K562 (cell line): Measurements from ENCODE around the gene IMPDH2. TPM values are rescaled to one million over a fixed set of nuclear protein-coding genes. Genes with fewer than 3 reads are reported as not detected.

Experiments
- ATAC-seq: fragments of 200-7000 bp; cut with Tn5 transposase; 3 replicates; pipeline ENCODE4 v1.9.1; 2020; ENCODE audit warnings: moderate library complexity
- BruUV-seq: library from RNA; stranded (reverse); fragments of 400-500 nt; replicated peaks from 2 replicates; lab custom pipeline; 2021; lab: Mats Ljungman, UMichigan
- CTCF ChIA-PET: fragments of 300-600 bp; formaldehyde crosslinking; extraction: SDS; loops from one replicate; lab custom pipeline; 2021; ENCODE audit warnings: low intra/inter-chr PET ratio; lab: Yijun Ruan, JAX
- POLR2A ChIA-PET: fragments of 300-600, 350-650 bp; sonication (Branson Sonifier 250); formaldehyde crosslinking; extraction: SDS; loops from one replicate; lab custom pipeline; 2021; ENCODE audit warnings: antibody characterized with exemption, inconsistent platforms; lab: Yijun Ruan, JAX
- DNase-seq, 4 experiments: peaks; one replicate each; pipeline versions ENCODE4 v3.0.0 to v3.0.0-alpha.2; 2011 to 2018; ENCODE audit warnings: low spot score in 3 of 4, mixed read lengths in 3 of 4; ENCODE audit errors: extremely low read depth in 1 of 4
- FAIRE-seq: peaks from 2 replicates; lab custom pipeline; 2011; peaks lifted over from hg19 to GRCh38; lab: Jason Lieb, UNC
- H2AFZ ChIP-seq: 2 replicates; pipeline ENCODE4 v1.6.0; 2011; ENCODE audit warnings: low read depth, low read length, control low read depth, inconsistent platforms
- H3K27ac ChIP-seq: fragments of 200-600 bp; 3 replicates; pipeline ENCODE4 v1.8.0; 2011; ENCODE audit warnings: low read depth, mild to moderate bottlenecking, control low read depth, inconsistent platforms, low read length, moderate library complexity, mixed read lengths; ENCODE audit errors: extremely low read depth
- H3K27me3 ChIP-seq, 2 experiments: fragments of 300-600 bp in 1 of 2; 2 replicates in 1 of 2; 3 replicates in 1 of 2; pipeline versions ENCODE4 v1.6.0 to v1.8.0; 2011; ENCODE audit warnings: inconsistent platforms in 2 of 2, low read length in 2 of 2, mild to moderate bottlenecking in 1 of 2, mixed read lengths in 1 of 2, moderate library complexity in 1 of 2; ENCODE audit not compliant: control insufficient read depth in 2 of 2, insufficient read depth in 2 of 2
- H3K36me3 ChIP-seq: fragments of 300-600 bp; 3 replicates; pipeline ENCODE4 v1.8.0; 2011; ENCODE audit warnings: mild to moderate bottlenecking, low read length, inconsistent platforms; ENCODE audit not compliant: control insufficient read depth, insufficient read depth
- H3K4me1 ChIP-seq, 2 experiments: fragments of 200-600 bp in 1 of 2; replicated peaks in 1 of 2; 2 replicates in 1 of 2; 3 replicates in 1 of 2; pipeline versions ENCODE4 v1.5.1 to v1.8.0; 2011; ENCODE audit warnings: inconsistent platforms in 2 of 2, low read length in 2 of 2, mild to moderate bottlenecking in 1 of 2, mixed read lengths in 1 of 2, moderate library complexity in 1 of 2; ENCODE audit not compliant: control insufficient read depth in 2 of 2, insufficient read depth in 2 of 2
- H3K4me2 ChIP-seq: 2 replicates; pipeline ENCODE4 v1.6.1; 2011; ENCODE audit warnings: low read length, control low read depth, inconsistent platforms, mixed read lengths; ENCODE audit not compliant: insufficient read depth
- H3K4me3 ChIP-seq: fragments of 200-600 bp; sonication (generic), shearing (Covaris generic); 2 replicates; pipeline ENCODE4 v1.5.1; 2016; ENCODE audit warnings: control low read depth, inconsistent platforms
- H3K79me2 ChIP-seq: fragments of 200-600 bp; 3 replicates; pipeline ENCODE4 v1.8.0; 2011; ENCODE audit warnings: low read length, inconsistent platforms; ENCODE audit not compliant: control insufficient read depth, insufficient read depth
- H3K9ac ChIP-seq, 2 experiments: 2 replicates each; pipeline versions ENCODE4 v1.6.0 to v1.6.1; 2011; ENCODE audit warnings: low read depth in 2 of 2, low read length in 2 of 2, control low read depth in 1 of 2, inconsistent platforms in 1 of 2, mild to moderate bottlenecking in 1 of 2, mixed read lengths in 1 of 2; ENCODE audit not compliant: insufficient read depth in 1 of 2
- H3K9me1 ChIP-seq: one replicate; pipeline ENCODE4 v1.6.0; 2011; ENCODE audit warnings: inconsistent platforms, mild to moderate bottlenecking, low read length, moderate library complexity; ENCODE audit not compliant: control insufficient read depth, insufficient read depth
- H3K9me3 ChIP-seq: replicated peaks from 2 replicates; pipeline ENCODE4 v1.5.1; 2011; ENCODE audit warnings: low read depth, low read length, inconsistent platforms; ENCODE audit not compliant: control insufficient read depth, insufficient read depth
- H4K20me1 ChIP-seq: replicated peaks from 2 replicates; pipeline ENCODE4 v1.6.1; 2011; ENCODE audit warnings: low read length, inconsistent platforms, mixed read lengths; ENCODE audit not compliant: control insufficient read depth, insufficient read depth
- C11orf30 ChIP-seq: fragments of 450-650 bp; IDR thresholded peaks from 2 replicates; pipeline ENCODE4 v1.6.1; 2016; ENCODE audit warnings: low read depth, mild to moderate bottlenecking
- FOSL1 ChIP-seq: fragments of 200-800 bp; sonication (Bioruptor generic); conservative IDR thresholded peaks from 2 replicates; pipeline ENCODE4 v1.6.1; 2016; ENCODE audit warnings: missing genetic modification characterization, missing compliant biosample characterization
- MAFG ChIP-seq: fragments of 450-650 bp; conservative IDR thresholded peaks from 2 replicates; pipeline ENCODE4 v1.6.1; 2016; ENCODE audit warnings: missing genetic modification characterization, missing compliant biosample characterization
- MCM2 ChIP-seq: fragments of 450-650 bp; IDR thresholded peaks from 2 replicates; pipeline ENCODE4 v1.6.1; 2017; ENCODE audit warnings: low read depth, mild to moderate bottlenecking
- NEUROD1 ChIP-seq: fragments of 150-350 bp; IDR thresholded peaks from 2 replicates; pipeline ENCODE4 v1.6.1; 2014; ENCODE audit warnings: borderline replicate concordance, low read length, low read depth; ENCODE audit not compliant: partially characterized antibody
- NFE2L1 ChIP-seq: fragments of 450-650 bp; IDR thresholded peaks from 2 replicates; pipeline ENCODE4 v1.6.1; 2016; ENCODE audit warnings: missing genetic modification characterization, low read depth, mild to moderate bottlenecking, missing compliant biosample characterization, moderate library complexity, borderline replicate concordance
- NRF1 ChIP-seq, 2 experiments: fragments of 450-650 bp; IDR thresholded peaks in 1 of 2; conservative IDR thresholded peaks in 1 of 2; 2 replicates each; pipeline ENCODE4 v1.6.1; 2014; ENCODE audit warnings: mild to moderate bottlenecking in 2 of 2
- POLR2A ChIP-seq: fragments of 450-650 bp; conservative IDR thresholded peaks from 2 replicates; pipeline ENCODE4 v1.6.1; 2016
- POLR2AphosphoS5 ChIP-seq: IDR thresholded peaks from 2 replicates; pipeline ENCODE4 v1.6.1; 2011; ENCODE audit warnings: mild to moderate bottlenecking, low read depth, low read length, moderate library complexity; ENCODE audit not compliant: control insufficient read depth, insufficient read depth
- ZNF316 ChIP-seq: fragments of 450-650 bp; IDR thresholded peaks from 2 replicates; pipeline ENCODE4 v1.6.1; 2016
- WGBS: fragments of 100-300 bp; shearing (Covaris generic); methylation state at CpG from one replicate; pipeline ENCODE4 v1.1.6; 2016; ENCODE audit warnings: low coverage, mixed read lengths; ENCODE audit not compliant: insufficient coverage; ENCODE audit errors: missing lambda C conversion rate; 5-methylcytosine and 5-hydroxymethylcytosine counted together
- in situ Hi-C: fragments of 300-500 bp; cut with MboI; formaldehyde crosslinking; loops from 4 replicates; pipeline ENCODE4 v1.15.0; 2018; ENCODE audit warnings: inconsistent platforms, mixed read lengths
- intact Hi-C: fragments of 100-400 bp; cut with micrococcal nuclease; formaldehyde crosslinking; loops from 2 replicates; pipeline ENCODE4 v1.14.2; 2022
- polyA plus RNA-seq, 8 experiments: library from polyadenylated mRNA; depleted of rRNA in 4 of 8; stranded (reverse) in 5 of 8; unstranded in 3 of 8; fragments of >200 nt; fragmentation: Nextera tagmentation in 2 of 8; fragmentation: Illumina TruSeq in 1 of 8; extraction: Ambion mirVana in 2 of 8; extraction: Trizol in 1 of 8; gene quantifications; 2 replicates each; pipeline versions ENCODE4 v1.2.1 to v1.2.3, GENCODE V29; 2011 to 2014; ENCODE audit warnings: inconsistent platforms in 1 of 8, missing spikeins in 1 of 8
- total RNA-seq, 7 experiments: library from RNA; depleted of rRNA in 6 of 7; stranded (reverse); fragments of >200 nt in 6 of 7; fragmentation: Illumina TruSeq in 2 of 7; extraction: Trizol in 2 of 7; gene quantifications; 2 replicates each; pipeline versions ENCODE4 v1.2.1 to v1.2.3, GENCODE V29; 2011 to 2021; ENCODE audit warnings: low replicate concordance in 1 of 7

The IMPDH2 gene
- total and polyA plus RNA-seq, 9 of the 15 experiments (the other 6 are each of a cell fraction or from before 2014, with no cell fraction given) = 318 to 507 (median 366) TPM

DNA sequence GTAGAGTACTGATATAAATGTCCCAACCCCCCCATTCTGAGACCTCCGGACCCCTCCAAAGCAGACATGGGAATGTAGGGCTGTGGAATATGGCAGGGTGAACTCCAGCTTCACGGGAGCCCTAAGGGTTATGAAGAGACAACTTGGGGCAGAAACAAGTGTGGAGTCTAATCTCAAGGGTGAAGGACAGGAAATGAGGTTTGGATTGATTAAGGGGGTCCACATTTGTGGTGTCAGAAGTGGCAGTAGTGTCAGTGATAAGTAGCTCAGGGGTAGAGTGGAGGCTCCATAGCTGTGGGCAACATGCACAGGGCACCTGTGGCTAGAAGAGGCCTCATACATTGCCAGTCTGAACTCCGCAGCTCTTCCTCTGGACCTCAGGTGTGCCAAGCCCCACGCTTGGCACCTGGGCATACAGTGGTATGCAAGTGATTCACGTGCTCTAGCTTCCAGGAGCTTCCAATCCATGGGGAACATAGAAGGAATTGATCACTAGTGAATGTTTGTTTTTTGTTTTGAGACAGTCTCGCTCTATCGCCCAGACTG lies 43.3 kb downstream of the IMPDH2 start:
- ChIA-PET CTCF (no interaction called here), POLR2A (interaction anchor here (0.5 to 2.0 kb wide), 3 partner anchors 12 to 135 kb away, joined by 3 to 5 read pairs (median 4); partner anchors contain the start of gene USP19)
- Histone ChIP-seq H3K4me3 (no peak overlapping the region), H3K27me3 (no peaks in the 10 kb centered on the region), H4K20me1 (no peaks in the 10 kb centered on the region), H3K9ac (no peak overlapping the region), H3K36me3 (peaks cover 45% of the 10 kb centered on the region; the same call in 2 of the 3 replicates), H3K4me1 (peaks cover 9 to 21% of the 10 kb centered on the region in 2 experiments), H3K9me3 (no peaks in the 10 kb centered on the region), H3K9me1 (no peaks in the 10 kb centered on the region), H3K4me2 (no peak overlapping the region), H2AFZ (no peak overlapping the region), H3K27ac (no peak overlapping the region), H3K79me2 (no peaks in the 10 kb centered on the region)
- intact Hi-C loops = loop anchor here (5.0 kb wide), 1 partner anchor 171 kb away; no protein-coding TSS in a partner anchor
- BruUV-seq = no TSS peak
- TF ChIP-seq POLR2A = peak; percentile 40; the same call in 1 of the 2 replicates
- peak; percentile 24; the same call in 1 of the 2 replicates for TF ChIP-seq POLR2AphosphoS5
- TF ChIP-seq NEUROD1 = no peak
- FAIRE-seq = no peak
- 84% methylated on average over 7 of the region's 7 CpGs for WGBS
- in situ Hi-C loops = no loop called here
- DNase-seq = no peak
- no peak for ATAC-seq

DNA sequence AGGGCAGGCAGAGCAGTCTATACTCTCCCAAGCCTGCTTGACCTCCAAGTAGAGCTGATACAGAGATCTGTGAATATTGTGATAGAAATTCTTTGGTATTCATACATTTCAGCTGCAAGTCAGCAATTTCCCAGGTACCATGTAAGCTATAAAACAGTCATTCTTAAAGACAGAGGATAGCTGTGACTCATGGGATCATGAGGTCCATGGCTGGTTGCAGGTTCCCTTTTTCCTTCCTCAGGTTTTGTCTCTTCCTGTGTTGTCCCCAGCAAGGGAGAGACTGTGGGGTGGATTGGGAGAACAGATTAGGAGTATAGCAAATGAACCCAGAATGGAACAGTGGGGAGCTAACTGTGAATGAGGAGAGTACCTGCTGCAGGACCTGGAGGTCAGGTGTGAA lies 44.5 kb downstream of the IMPDH2 start:
- no peak for FAIRE-seq
- no peaks in the 10 kb centered on the region for H3K79me2 ChIP-seq
- no peak overlapping the region for H3K4me3 ChIP-seq
- H3K9me1 ChIP-seq = no peaks in the 10 kb centered on the region
- POLR2A ChIA-PET = interaction anchor here (0.6 to 1.1 kb wide), 3 partner anchors 11 to 110 kb away, joined by 3 to 5 read pairs (median 4); partner anchors contain the start of gene WDR6
- DNase-seq = no peak
- H3K27ac ChIP-seq = no peak overlapping the region
- H3K9me3 ChIP-seq = no peaks in the 10 kb centered on the region
- BruUV-seq = no TSS peak
- intact Hi-C loops (loop anchor here (5.0 kb wide), 1 partner anchor 173 kb away; no protein-coding TSS in a partner anchor), in situ Hi-C loops (no loop called here)
- H4K20me1 ChIP-seq = no peaks in the 10 kb centered on the region
- H3K4me2 ChIP-seq = no peak overlapping the region
- CTCF ChIA-PET = no interaction called here
- H3K4me1 ChIP-seq = peaks cover 7 to 9% of the 10 kb centered on the region in 2 experiments
- H2AFZ ChIP-seq = no peak overlapping the region
- peaks cover 53% of the 10 kb centered on the region; the same call in 2 of the 3 replicates for H3K36me3 ChIP-seq
- no peaks in the 10 kb centered on the region for H3K27me3 ChIP-seq
- ATAC-seq = no peak
- H3K9ac ChIP-seq = no peak overlapping the region
- TF ChIP-seq FOSL1 (tag) (peak; percentile 60), NRF1 (conservative IDR thresholded peaks at IDR 0.05 in 1 of 2, IDR thresholded peaks at IDR 0.05 in 1 of 2) (no peak), NFE2L1 (no peak), ZNF316 (peak; percentile 20; the same call in 1 of the 2 replicates), MCM2 (no peak), MAFG (0 out of 2 replicates have a peak, but pooled peaks have one; percentile 12), C11orf30 (peak; percentile 45)
